ENCODE data around the gene PADI6.

The PADI6 gene

GRCh38 chr1:17442841-17443240 is 70.8 kb downstream of the PADI6 start:
- Histone ChIP-seq H2AFZ (ENCODE audit: low read depth, low read length, severe bottlenecking) (no peak overlapping the region), H3F3A (ENCODE audit: insufficient read depth) (peaks cover 7% of the 10 kb centered on the region; the same call in 1 of the 2 replicates), H3K9me2 (replicated peaks; ENCODE audit: insufficient read depth, low read length) (no peaks in the 10 kb centered on the region), H3K9me3 (ENCODE audit: insufficient read depth, low read length) (no peaks in the 10 kb centered on the region), H3K9ac (ENCODE audit: low read length) (no peak overlapping the region), H3K36me3 (ENCODE audit: low read length) (no peaks in the 10 kb centered on the region), H4K20me1 (ENCODE audit: low read depth, low read length) (no peaks in the 10 kb centered on the region), H3K27me3 (ENCODE audit: low read length) (no peaks in the 10 kb centered on the region), H3K27ac (ENCODE audit: low read depth, low read length) (no peak overlapping the region), H3K79me2 (ENCODE audit: insufficient read depth, low read length) (peaks cover 11% of the 10 kb centered on the region), H3K4me2 (ENCODE audit: low read depth, low read length, poor library complexity, severe bottlenecking) (no peak overlapping the region), H3K4me3 (ENCODE audit: insufficient read depth, low read length, poor library complexity, severe bottlenecking) (no peak overlapping the region)
- no peak for TF ChIP-seq CTCF (IDR thresholded peaks at IDR 0.05; ENCODE audit: insufficient read depth, low read length, poor library complexity, severe bottlenecking)
- TF ChIP-seq EZH2phosphoT487 (conservative IDR thresholded peaks at IDR 0.05; ENCODE audit: low read length) = no peak

- Histone ChIP-seq H3K9me3 (ENCODE audit: insufficient read depth, low read length) (no peaks in the 10 kb centered on the region), H3K4me3 (ENCODE audit: insufficient read depth, low read length, poor library complexity, severe bottlenecking) (no peak overlapping the region), H3F3A (ENCODE audit: insufficient read depth) (no peaks in the 10 kb centered on the region), H2AFZ (ENCODE audit: low read depth, low read length, severe bottlenecking) (no peak overlapping the region), H3K27ac (ENCODE audit: low read depth, low read length) (no peak overlapping the region), H3K79me2 (ENCODE audit: insufficient read depth, low read length) (no peaks in the 10 kb centered on the region), H3K9ac (ENCODE audit: low read length) (no peak overlapping the region), H3K36me3 (ENCODE audit: low read length) (no peaks in the 10 kb centered on the region), H4K20me1 (ENCODE audit: low read depth, low read length) (no peaks in the 10 kb centered on the region), H3K27me3 (ENCODE audit: low read length) (no peaks in the 10 kb centered on the region), H3K9me2 (replicated peaks; ENCODE audit: insufficient read depth, low read length) (no peaks in the 10 kb centered on the region), H3K4me2 (ENCODE audit: low read depth, low read length, poor library complexity, severe bottlenecking) (no peak overlapping the region)
- TF ChIP-seq EZH2phosphoT487 (conservative IDR thresholded peaks at IDR 0.05; ENCODE audit: low read length) (no peak), CTCF (IDR thresholded peaks at IDR 0.05; ENCODE audit: insufficient read depth, low read length, poor library complexity, severe bottlenecking) (no peak)
These were observed 75.6 kb downstream of the PADI6 start for GRCh38 chr1:17447501-17447992.

All from SU-DHL-6 (cell line).